Measurements from ENCODE around the gene HYLS1.

Gene HYLS1

DNA sequence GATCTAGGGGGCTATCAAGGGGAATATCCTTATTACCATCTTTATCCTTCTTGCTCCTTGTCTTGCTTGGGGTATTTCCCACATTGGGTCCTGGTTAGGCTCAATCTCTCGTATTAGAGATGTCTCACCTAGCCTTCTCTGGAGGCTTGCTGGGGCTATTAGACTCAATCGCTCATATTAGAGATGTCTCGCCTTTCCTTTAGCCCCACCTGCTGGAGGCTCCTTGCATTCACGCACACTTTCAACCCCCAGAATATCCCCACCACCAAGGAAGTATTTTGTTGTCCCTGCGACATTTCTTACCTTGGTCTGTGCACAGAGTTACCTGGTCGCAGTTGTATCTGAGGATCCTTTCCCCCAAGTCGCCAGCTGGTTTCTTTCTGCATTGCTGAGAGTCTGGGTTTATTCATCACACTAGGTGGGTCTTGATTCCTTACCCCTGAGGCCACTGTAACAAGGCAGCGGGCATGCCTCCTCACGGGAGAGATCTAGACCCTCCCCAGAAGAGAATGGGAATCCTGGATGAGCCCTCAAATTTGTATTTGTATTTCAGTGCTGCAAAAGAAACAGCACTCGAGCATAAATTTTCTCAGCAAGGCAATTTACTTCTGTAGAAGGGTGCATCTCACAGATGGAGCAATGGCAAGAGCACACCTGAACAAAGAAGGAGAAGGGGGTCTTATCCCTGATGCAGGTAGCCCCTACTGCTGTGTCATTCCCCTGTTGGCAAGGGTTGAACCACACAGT is 15.9 kb upstream of the HYLS1 start:
- H3K9me3 ChIP-seq: no peaks in the 10 kb centered on the region
- no peak overlapping the region for H3K4me3 ChIP-seq (ENCODE audit: low read depth, low read length)
- H3K4me1 ChIP-seq: no peaks in the 10 kb centered on the region
- DNase-seq: peak; percentile 72
- H3K36me3 ChIP-seq: no peaks in the 10 kb centered on the region
- peaks cover 25% of the 10 kb centered on the region; the same call in 1 of the 2 replicates for H3K27me3 ChIP-seq
- TF ChIP-seq, protein P1, sequence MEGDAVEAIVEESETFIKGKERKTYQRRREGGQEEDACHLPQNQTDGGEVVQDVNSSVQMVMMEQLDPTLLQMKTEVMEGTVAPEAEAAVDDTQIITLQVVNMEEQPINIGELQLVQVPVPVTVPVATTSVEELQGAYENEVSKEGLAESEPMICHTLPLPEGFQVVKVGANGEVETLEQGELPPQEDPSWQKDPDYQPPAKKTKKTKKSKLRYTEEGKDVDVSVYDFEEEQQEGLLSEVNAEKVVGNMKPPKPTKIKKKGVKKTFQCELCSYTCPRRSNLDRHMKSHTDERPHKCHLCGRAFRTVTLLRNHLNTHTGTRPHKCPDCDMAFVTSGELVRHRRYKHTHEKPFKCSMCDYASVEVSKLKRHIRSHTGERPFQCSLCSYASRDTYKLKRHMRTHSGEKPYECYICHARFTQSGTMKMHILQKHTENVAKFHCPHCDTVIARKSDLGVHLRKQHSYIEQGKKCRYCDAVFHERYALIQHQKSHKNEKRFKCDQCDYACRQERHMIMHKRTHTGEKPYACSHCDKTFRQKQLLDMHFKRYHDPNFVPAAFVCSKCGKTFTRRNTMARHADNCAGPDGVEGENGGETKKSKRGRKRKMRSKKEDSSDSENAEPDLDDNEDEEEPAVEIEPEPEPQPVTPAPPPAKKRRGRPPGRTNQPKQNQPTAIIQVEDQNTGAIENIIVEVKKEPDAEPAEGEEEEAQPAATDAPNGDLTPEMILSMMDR (IDR thresholded peaks at IDR 0.05; ENCODE audit: low read depth, low read length): peak; percentile 89

DNA sequence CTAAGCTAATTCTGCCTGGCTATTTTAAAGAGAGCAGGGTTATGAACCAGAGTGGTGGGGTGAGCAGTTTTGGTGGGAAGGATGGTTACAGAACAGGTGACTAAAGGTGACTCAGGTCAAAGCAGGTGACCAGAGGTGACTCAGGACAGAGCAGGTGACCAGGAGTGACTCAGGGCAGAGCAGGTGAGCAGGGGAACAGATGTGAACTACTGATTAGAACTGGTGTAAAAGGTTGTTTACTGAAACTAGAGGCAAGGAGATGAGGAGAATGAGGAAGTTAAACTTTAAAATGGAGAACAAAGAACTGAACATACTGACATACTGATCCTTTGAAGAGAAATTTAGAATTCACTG is 15.4 kb upstream of the HYLS1 start:
- DNase-seq: no peak
- Histone ChIP-seq H3K4me3 (ENCODE audit: low read depth, low read length) (no peak overlapping the region), H3K36me3 (no peaks in the 10 kb centered on the region), H3K4me1 (no peaks in the 10 kb centered on the region), H3K9me3 (no peaks in the 10 kb centered on the region), H3K27me3 (peaks cover 23% of the 10 kb centered on the region; the same call in 1 of the 2 replicates)
- TF ChIP-seq, protein P1 (IDR thresholded peaks at IDR 0.05; ENCODE audit: low read depth, low read length): no peak

DNA sequence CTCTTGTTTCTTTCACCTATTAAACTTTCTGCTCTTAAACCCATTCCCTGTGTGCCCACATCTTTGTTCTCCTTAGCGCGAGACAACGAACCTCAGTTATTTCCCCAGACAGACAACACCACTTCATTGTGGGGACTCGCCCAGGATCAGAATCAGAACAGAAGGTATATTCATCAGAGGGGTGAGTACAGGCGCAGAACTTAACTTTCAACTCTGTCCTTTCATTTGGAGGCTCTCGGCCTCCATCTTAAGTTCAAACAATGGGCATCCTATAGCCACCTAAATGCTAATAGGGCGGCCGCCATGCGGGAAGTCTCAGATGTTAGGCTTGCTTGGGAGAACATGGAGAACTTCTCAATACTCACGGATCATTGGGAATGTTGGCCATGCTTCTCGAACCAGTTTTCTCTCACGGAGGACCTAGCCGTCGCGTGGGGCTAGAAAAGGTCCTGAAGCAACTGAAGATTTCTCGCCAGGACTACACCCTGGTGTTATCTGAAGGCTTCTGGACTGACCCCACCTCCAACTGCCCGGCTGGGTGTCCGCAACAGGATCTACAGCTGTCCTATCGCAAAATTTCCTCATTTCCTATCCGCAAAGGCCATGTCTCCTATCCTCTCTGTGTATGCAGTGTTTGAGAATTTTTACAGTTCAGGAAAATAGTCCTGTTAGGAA is 13.4 kb upstream of the HYLS1 start:
- TF ChIP-seq, protein P1 (IDR thresholded peaks at IDR 0.05; ENCODE audit: low read depth, low read length): no peak
- H3K9me3 ChIP-seq: no peaks in the 10 kb centered on the region
- peaks cover 14% of the 10 kb centered on the region; the same call in 1 of the 2 replicates for H3K27me3 ChIP-seq
- H3K4me1 ChIP-seq: no peaks in the 10 kb centered on the region
- DNase-seq: no peak
- H3K4me3 ChIP-seq (ENCODE audit: low read depth, low read length): no peak overlapping the region
- no peaks in the 10 kb centered on the region for H3K36me3 ChIP-seq

DNA sequence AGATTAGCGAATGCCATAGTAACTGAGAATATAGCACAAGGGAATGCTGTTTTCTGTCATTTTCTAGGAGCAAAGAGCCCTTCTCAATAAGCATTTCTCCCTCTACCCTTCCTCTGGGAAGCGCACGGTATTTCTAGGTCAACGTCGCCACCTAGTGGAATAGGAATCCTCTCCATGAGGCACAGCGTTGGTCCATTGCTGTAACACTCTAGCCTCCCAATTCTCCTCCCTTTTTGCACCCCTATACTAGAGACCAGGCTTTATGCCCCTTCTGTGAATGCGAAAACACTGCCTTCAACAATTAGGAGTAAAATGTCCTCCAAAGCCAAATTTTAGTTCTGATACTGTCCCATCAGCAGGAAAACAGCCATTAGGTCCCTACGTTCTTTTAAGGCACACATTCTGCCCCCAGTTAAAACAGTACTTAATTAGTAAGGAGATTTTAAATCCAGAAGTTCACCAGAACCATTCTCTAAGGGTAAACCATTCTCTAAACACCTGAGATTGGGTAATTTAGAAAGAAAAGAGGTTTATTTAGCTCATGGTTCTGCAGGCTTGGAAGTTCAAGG is 12.8 kb upstream of the HYLS1 start:
- Histone ChIP-seq H3K36me3 (no peaks in the 10 kb centered on the region), H3K4me1 (no peaks in the 10 kb centered on the region), H3K27me3 (peaks cover 14% of the 10 kb centered on the region), H3K4me3 (ENCODE audit: low read depth, low read length) (no peak overlapping the region), H3K9me3 (no peaks in the 10 kb centered on the region)
- DNase-seq: peak; percentile 74
- TF ChIP-seq, protein P1 (IDR thresholded peaks at IDR 0.05; ENCODE audit: low read depth, low read length): peak; percentile 92

DNA sequence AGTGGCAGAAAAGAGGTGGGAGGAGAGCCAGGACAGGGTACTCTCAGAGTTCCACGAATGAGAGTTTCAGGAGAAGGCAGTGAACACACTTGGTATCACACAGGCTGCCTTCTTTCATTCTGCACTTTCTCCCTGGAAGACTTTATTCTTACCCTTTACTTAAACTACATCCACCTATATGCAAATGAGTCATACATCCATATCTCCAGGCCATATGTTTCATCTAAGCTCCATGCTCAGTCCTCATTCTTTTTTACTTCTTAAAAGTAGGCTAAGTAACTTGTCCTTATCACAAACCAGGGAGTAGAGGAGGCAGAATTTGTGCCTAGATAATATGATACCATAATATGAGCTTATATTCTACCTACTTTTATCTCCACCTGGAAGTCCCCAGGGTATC is 6.2 kb upstream of the HYLS1 start:
- TF ChIP-seq, protein P1 (IDR thresholded peaks at IDR 0.05; ENCODE audit: low read depth, low read length): no peak
- no peak for DNase-seq
- no peaks in the 10 kb centered on the region; the same call in 1 of the 2 replicates for H3K27me3 ChIP-seq
- H3K36me3 ChIP-seq: no peaks in the 10 kb centered on the region
- H3K9me3 ChIP-seq: no peaks in the 10 kb centered on the region
- no peaks in the 10 kb centered on the region; the same call in 1 of the 2 replicates for H3K4me1 ChIP-seq
- H3K4me3 ChIP-seq (ENCODE audit: low read depth, low read length): no peak overlapping the region
